ENCODE results near the gene TSPAN13.
A peak's percentile ranks its signal among the peaks of the same experiment; 100 is the strongest.

TSPAN13 gene

DNA sequence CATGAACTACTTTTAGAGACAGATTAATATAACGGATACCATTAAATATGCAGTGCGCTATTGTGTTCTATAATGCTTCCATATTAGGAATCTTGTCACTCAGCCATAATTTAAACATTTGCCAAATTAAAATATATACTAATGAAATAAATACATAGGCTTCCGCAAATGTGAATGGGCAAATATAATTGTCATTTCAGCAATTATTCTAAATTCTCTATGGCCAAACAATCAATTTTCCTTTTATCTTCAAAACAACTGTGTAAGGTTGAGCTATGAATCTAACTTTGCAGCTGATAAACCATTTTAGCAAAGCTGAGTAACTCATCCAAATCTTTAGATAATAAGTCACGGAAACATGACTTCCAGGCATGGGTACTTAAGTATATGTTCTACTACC, 20.7 kb upstream of the TSPAN13 start:
- TF ChIP-seq POLR2A (IDR thresholded peaks at IDR 0.05; ENCODE audit: extremely low read depth, insufficient read length) (no peak), MYC (IDR thresholded peaks at IDR 0.05; ENCODE audit: low read depth, low read length) (no peak)
- TF ChIP-seq, protein P1, sequence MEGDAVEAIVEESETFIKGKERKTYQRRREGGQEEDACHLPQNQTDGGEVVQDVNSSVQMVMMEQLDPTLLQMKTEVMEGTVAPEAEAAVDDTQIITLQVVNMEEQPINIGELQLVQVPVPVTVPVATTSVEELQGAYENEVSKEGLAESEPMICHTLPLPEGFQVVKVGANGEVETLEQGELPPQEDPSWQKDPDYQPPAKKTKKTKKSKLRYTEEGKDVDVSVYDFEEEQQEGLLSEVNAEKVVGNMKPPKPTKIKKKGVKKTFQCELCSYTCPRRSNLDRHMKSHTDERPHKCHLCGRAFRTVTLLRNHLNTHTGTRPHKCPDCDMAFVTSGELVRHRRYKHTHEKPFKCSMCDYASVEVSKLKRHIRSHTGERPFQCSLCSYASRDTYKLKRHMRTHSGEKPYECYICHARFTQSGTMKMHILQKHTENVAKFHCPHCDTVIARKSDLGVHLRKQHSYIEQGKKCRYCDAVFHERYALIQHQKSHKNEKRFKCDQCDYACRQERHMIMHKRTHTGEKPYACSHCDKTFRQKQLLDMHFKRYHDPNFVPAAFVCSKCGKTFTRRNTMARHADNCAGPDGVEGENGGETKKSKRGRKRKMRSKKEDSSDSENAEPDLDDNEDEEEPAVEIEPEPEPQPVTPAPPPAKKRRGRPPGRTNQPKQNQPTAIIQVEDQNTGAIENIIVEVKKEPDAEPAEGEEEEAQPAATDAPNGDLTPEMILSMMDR (IDR thresholded peaks at IDR 0.05; ENCODE audit: low read depth, low read length): no peak
- TF ChIP-seq, protein P2, sequence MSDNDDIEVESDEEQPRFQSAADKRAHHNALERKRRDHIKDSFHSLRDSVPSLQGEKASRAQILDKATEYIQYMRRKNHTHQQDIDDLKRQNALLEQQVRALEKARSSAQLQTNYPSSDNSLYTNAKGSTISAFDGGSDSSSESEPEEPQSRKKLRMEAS (IDR thresholded peaks at IDR 0.05; ENCODE audit: low read depth, low read length): no peak
- no peak overlapping the region for H3K4me3 ChIP-seq (ENCODE audit: low read depth, low read length)
- DNase-seq (ENCODE audit: low read depth): no peak

DNA sequence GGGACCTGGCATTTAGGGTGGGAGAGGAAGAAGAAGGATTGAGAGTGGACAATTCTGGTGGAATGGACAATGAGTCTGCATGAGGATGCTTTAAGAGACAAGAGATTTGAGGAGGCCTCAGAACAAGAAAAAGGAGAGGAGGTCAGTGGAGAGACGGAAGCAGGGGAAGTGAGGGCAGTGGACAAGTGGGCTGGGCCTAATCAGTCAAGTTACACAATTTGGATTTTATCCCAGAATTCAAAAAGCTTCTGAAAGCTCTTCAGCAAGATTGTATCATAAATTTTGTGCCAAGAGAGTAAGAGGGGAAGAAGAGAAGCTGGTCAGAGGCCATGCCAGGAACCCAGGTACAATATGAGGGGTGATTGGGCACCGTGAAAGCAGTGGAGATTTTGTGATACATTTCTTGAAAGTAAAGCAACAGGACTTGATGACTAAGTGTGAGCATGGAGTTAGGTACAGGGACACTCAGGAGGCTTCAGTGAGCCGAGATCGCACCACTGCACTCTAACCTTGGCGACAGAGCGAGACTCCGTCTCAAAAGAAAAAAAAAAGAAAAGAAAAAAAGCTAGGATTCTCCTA, 19.3 kb upstream of the TSPAN13 start:
- TF ChIP-seq, protein P1 (IDR thresholded peaks at IDR 0.05; ENCODE audit: low read depth, low read length): no peak
- TF ChIP-seq, protein P2 (IDR thresholded peaks at IDR 0.05; ENCODE audit: low read depth, low read length): no peak
- TF ChIP-seq MYC (IDR thresholded peaks at IDR 0.05; ENCODE audit: low read depth, low read length): no peak
- TF ChIP-seq POLR2A (IDR thresholded peaks at IDR 0.05; ENCODE audit: extremely low read depth, insufficient read length): no peak
- H3K4me3 ChIP-seq (ENCODE audit: low read depth, low read length): no peak overlapping the region
- no peak for DNase-seq (ENCODE audit: low read depth)

DNA sequence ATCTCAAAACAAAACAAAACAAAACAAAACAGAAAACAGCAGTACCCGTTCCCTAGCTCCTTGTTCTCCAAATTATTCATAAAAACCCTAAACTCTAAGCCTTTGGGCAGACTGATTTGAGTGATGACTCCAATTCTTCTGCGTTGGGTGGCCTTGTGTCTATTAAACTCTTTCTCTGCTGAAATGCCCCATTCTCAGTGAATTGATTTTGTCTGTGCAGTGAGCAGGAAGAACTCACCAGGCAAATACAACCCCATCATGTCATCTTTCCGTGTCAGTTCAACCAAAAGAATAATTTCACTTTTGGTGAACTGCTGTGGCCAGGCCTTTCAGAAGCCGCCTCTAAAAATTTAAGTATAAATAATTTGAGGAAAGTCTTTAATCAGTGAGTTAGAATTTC, 18.5 kb upstream of the TSPAN13 start:
- no peak overlapping the region for H3K4me3 ChIP-seq (ENCODE audit: low read depth, low read length)
- DNase-seq (ENCODE audit: low read depth): no peak
- TF ChIP-seq, protein P1 (IDR thresholded peaks at IDR 0.05; ENCODE audit: low read depth, low read length): no peak
- TF ChIP-seq POLR2A (IDR thresholded peaks at IDR 0.05; ENCODE audit: extremely low read depth, insufficient read length): no peak
- TF ChIP-seq, protein P2 (IDR thresholded peaks at IDR 0.05; ENCODE audit: low read depth, low read length): no peak
- TF ChIP-seq MYC (IDR thresholded peaks at IDR 0.05; ENCODE audit: low read depth, low read length): no peak

DNA sequence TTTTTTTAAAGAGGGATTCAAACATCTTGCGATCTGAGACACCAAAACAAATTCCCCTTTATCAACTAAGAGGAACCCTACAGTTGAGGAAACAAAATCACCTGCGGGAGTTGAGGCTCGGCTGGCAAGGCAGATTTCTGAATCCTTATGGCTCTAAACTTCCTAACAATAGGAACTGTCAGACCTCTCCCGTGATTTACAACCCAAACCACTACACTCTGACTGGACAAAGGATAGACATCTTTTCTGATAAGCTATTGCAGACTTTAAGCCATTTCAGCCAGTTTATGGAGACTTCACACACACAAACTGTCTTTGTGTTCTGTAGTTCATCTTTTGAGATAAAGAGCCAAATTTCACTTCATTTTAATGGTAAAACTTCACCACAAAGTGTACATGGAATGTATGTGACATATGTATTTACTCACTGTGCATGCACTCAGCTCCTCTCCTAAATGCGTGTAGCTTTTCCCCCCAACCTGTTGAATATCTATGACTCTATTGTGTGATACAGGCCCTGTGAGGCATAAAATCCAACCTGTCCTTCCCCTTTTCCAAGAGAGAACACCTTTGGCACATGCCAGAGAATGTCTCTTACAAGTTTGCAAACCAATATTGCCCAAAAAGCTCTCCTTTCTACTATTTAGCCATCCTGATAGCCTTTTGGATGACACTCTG, 15.4 kb upstream of the TSPAN13 start:
- no peak for DNase-seq (ENCODE audit: low read depth)
- TF ChIP-seq, protein P2 (IDR thresholded peaks at IDR 0.05; ENCODE audit: low read depth, low read length): no peak
- TF ChIP-seq, protein P1 (IDR thresholded peaks at IDR 0.05; ENCODE audit: low read depth, low read length): no peak
- TF ChIP-seq MYC (IDR thresholded peaks at IDR 0.05; ENCODE audit: low read depth, low read length): no peak
- TF ChIP-seq POLR2A (IDR thresholded peaks at IDR 0.05; ENCODE audit: extremely low read depth, insufficient read length): no peak
- no peak overlapping the region for H3K4me3 ChIP-seq (ENCODE audit: low read depth, low read length)

DNA sequence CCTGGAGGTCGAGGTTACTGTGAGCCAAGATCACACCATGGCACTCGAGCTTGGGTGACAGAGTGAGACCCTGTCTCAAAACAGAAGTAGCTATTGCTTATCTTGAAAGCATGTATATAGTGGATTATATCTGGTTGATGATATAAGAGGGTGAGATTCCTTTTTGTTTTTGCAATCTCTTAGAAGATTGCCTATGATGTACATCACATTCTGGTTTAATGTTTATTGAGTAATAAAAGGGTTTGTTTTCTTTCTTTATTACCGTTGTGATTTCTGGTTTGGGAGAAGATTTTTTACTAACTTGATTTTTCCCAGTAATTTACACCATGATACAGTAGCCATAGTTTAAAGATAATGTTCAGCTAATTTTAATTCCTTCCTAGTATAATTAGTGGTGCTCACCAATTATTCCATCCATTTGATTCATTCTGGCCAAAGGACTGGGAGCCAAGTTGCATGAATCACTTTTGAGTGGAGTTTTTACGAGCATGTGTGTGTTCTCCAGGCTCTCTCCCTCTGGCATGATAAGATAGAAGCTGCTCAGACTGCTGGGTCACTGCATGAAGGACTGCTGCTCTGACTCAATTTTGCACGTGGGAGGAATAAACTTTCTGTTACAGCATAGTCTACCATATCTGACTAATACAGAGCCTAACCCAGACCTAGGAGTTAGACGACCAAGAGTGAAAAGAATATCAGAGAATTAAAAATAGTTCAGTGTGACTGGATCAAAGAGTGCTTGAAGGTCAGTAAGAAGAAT, 13.5 kb upstream of the TSPAN13 start:
- TF ChIP-seq, protein P1 (IDR thresholded peaks at IDR 0.05; ENCODE audit: low read depth, low read length): no peak
- TF ChIP-seq, protein P2 (IDR thresholded peaks at IDR 0.05; ENCODE audit: low read depth, low read length): peak; percentile 58; the same call in 1 of the 2 replicates
- TF ChIP-seq MYC (IDR thresholded peaks at IDR 0.05; ENCODE audit: low read depth, low read length): 0 out of 2 replicates have a peak, but pooled peaks have one; percentile 38
- no peak for TF ChIP-seq POLR2A (IDR thresholded peaks at IDR 0.05; ENCODE audit: extremely low read depth, insufficient read length)
- DNase-seq (ENCODE audit: low read depth): peak; percentile 73
- H3K4me3 ChIP-seq (ENCODE audit: low read depth, low read length): no peak overlapping the region

All from NB4 (cell line).